ENCODE measurements around the gene ISYNA1. TPM values are rescaled to one million over a fixed set of nuclear protein-coding genes. Genes with fewer than 3 reads are reported as not detected.
A peak's percentile ranks its signal among the peaks of the same experiment; 100 is the strongest.

ISYNA1 gene
- total and polyA plus RNA-seq, 2 of the 8 experiments (the other 6 are each of a cell fraction or from before 2014, with no cell fraction given): 207 to 264 TPM

DNA sequence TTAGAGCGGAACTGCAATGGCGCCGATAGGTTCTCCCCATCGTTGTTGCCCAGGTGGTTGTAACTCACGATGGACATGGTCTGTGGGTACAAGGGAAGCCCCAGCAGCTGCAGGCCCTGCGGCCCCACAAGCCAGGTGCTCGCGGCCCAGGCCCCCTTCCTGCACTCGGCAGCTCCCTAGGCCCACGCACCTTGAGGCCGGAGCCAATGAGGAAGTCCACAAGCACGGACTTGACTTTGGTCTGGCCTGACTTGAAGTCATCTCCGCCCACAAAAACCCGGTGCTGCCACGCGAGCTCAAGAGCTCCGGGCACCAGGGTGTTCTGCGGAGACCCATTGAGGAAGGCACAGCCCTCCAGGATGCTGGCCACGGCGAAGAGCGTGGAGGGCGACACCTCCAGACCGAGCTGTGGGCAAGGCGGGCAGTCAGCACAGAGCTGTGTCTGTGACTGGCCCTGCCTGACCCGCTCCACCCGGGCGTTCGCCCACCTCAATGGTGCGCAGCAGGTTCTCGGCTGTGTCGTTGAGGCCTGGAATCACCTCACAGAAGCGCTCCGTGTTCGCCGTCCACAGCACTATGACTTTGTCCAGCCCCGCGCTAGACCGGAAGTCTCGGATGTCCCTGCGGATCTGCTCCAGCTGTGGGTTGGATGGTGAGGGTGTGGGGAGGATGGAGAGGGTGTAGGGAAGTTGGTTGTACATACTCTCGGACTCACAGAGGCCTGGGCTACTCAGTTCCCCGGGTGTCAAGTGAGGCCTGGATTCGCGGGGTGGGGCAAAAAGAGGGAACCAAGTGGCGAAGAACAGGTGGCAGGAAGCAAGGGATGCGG lies 1.9 kb downstream of the ISYNA1 start:
- Histone ChIP-seq H3K36me3 (ENCODE audit: control insufficient read depth in 2 of 4, insufficient read depth in 4 of 4, low read length in 3 of 4) (peaks cover 2 to 13% (median 7%) of the 10 kb centered on the region in 4 experiments; a peak in 4 of 8 replicates), H4K5ac (ENCODE audit: insufficient read length, low read depth, low read length) (no peak overlapping the region), H3K14ac (ENCODE audit: insufficient read length) (no peak overlapping the region), H3K23me2 (ENCODE audit: low read depth, low read length) (peaks cover 13% of the 10 kb centered on the region; the same call in 1 of the 2 replicates), H2AK5ac (ENCODE audit: low read depth, low read length) (no peak overlapping the region), H2AFZ (ENCODE audit: low read length) (no peak overlapping the region), H3K27ac (ENCODE audit: low read depth, low read length) (no peak overlapping the region), H4K20me1 (replicated peaks in 1 of 2; ENCODE audit: control insufficient read depth in 1 of 2, insufficient read depth in 2 of 2, low read length in 2 of 2) (peaks cover 0 to 14% of the 10 kb centered on the region in 2 experiments), H3K4me2 (ENCODE audit: insufficient read depth in 1 of 2, low read depth in 2 of 2, low read length in 2 of 2) (peak overlapping the region; percentile 80 to 99), H3K9ac (replicated peaks in 1 of 4; ENCODE audit: extremely low read depth in 1 of 4, low read depth in 3 of 4, low read length in 3 of 4) (peak overlapping the region in 2 of 4 experiments; percentile 51 to 66; a peak in 1 of 7 replicates), H3K56ac (replicated peaks; ENCODE audit: insufficient read length, low read depth, low read length) (no peak overlapping the region), H3K18ac (ENCODE audit: extremely low read depth, low read length) (no peak overlapping the region; the same call in 1 of the 2 replicates), H3K79me2 (ENCODE audit: control insufficient read depth in 1 of 2, insufficient read depth in 2 of 2, low read length in 2 of 2) (no peaks in the 10 kb centered on the region), H2BK15ac (ENCODE audit: low read length) (no peak overlapping the region), H3K4me1 (replicated peaks in 1 of 4; ENCODE audit: control insufficient read depth in 3 of 4, insufficient read depth in 4 of 4, low read length in 3 of 4) (peaks cover 5 to 45% (median 28%) of the 10 kb centered on the region in 4 experiments), H3K79me1 (ENCODE audit: low read depth, low read length) (no peaks in the 10 kb centered on the region; the same call in 1 of the 2 replicates), H2BK5ac (ENCODE audit: low read depth, low read length) (peak overlapping the region; percentile 96; the same call in 1 of the 2 replicates), H2BK12ac (ENCODE audit: low read depth, low read length) (peak overlapping the region; percentile 7; the same call in 1 of the 2 replicates), H2BK20ac (ENCODE audit: low read length) (no peak overlapping the region), H3K23ac (ENCODE audit: insufficient read length) (no peak overlapping the region), H4K91ac (replicated peaks; ENCODE audit: insufficient read length, low read length) (no peak overlapping the region), H3K27me3 (replicated peaks in 1 of 4; ENCODE audit: control insufficient read depth in 3 of 4, extremely low read depth in 1 of 4, insufficient read depth in 3 of 4, low read length in 3 of 4) (no peaks in the 10 kb centered on the region; a peak in 1 of 7 replicates), H3K4ac (replicated peaks; ENCODE audit: insufficient read length, low read depth, low read length) (peak overlapping the region; percentile 14), H3K9me3 (ENCODE audit: insufficient read depth in 2 of 2, low read depth in 1 of 2, low read length in 1 of 2) (no peaks in the 10 kb centered on the region), H2BK120ac (replicated peaks; ENCODE audit: low read depth, low read length) (no peak overlapping the region), H3K4me3 (ENCODE audit: extremely low read depth in 1 of 4, insufficient read depth in 2 of 4, low read depth in 3 of 4, low read length in 4 of 4) (peak overlapping the region; percentile 62 to 94 (median 78); a peak in 6 of 8 replicates), H4K8ac (ENCODE audit: extremely low read depth, insufficient read depth, low read length) (no peak overlapping the region; the same call in 1 of the 2 replicates)
- 92% methylated on average over 45 of the region's 46 CpGs; no CpG with 5 or more reads in 1 of the 2 experiments for WGBS, 2 experiments (ENCODE audit: extremely low coverage in 1 of 2, insufficient coverage in 1 of 2, insufficient read length in 1 of 2, insufficient replicate concordance in 2 of 2, low coverage in 1 of 2, low lambda C conversion rate in 2 of 2, missing lambda C conversion rate in 1 of 2)
- FAIRE-seq (no peak), DNase-seq (ENCODE audit: low read depth in 1 of 2, low spot score in 2 of 2) (no peak)
- ChIA-PET POLR2A (ENCODE audit: partially characterized antibody) (interaction anchor here (0.6 to 6.7 kb wide), 7 partner anchors 12 to 1797 kb away, joined by 3 to 65 read pairs (median 3); partner anchors contain the start of genes JUND, REX1BD and SSBP4), CTCF (ENCODE audit: partially characterized antibody) (interaction anchor here (0.9 to 2.2 kb wide), 4 partner anchors 15 to 90 kb away, joined by 3 to 6 read pairs (median 4); no protein-coding TSS in a partner anchor)
- TF ChIP-seq EP300 (IDR thresholded peaks at IDR 0.05; ENCODE audit: borderline replicate concordance in 1 of 2, low read depth in 2 of 2, low read length in 2 of 2): no peak
- TF ChIP-seq SUZ12 (IDR thresholded peaks at IDR 0.05; ENCODE audit: low read length): no peak
- TF ChIP-seq BRCA1 (IDR thresholded peaks at IDR 0.05; ENCODE audit: low read depth, low read length): no peak
- no peak for TF ChIP-seq YY1 (IDR thresholded peaks at IDR 0.05; ENCODE audit: low read depth, low read length)
